Myocyte (in vitro differentiated cells): ENCODE results near the gene ATP1A3. TPM values are rescaled to one million over a fixed set of nuclear protein-coding genes. Genes with fewer than 3 reads are reported as not detected.

Experiments
- DNase-seq: peaks from one replicate; pipeline ENCODE4 v3.0.0-alpha.2; 2012; ENCODE audit warnings: low read depth
- total RNA-seq: library from RNA; depleted of rRNA; stranded (reverse); fragments of >200 nt; gene quantifications from 2 replicates; pipeline ENCODE4 v1.2.3, GENCODE V29; 2014

The ATP1A3 gene
- total RNA-seq, 1 donor from 2014 or later = 0.56 TPM

GRCh38 chr19:41930322-41930722, 63.7 kb downstream of the ATP1A3 start:
- no peak for DNase-seq

- no peak for DNase-seq
Observed at GRCh38 chr19:41929536-41930071, 64.4 kb downstream of the ATP1A3 start.

DNA sequence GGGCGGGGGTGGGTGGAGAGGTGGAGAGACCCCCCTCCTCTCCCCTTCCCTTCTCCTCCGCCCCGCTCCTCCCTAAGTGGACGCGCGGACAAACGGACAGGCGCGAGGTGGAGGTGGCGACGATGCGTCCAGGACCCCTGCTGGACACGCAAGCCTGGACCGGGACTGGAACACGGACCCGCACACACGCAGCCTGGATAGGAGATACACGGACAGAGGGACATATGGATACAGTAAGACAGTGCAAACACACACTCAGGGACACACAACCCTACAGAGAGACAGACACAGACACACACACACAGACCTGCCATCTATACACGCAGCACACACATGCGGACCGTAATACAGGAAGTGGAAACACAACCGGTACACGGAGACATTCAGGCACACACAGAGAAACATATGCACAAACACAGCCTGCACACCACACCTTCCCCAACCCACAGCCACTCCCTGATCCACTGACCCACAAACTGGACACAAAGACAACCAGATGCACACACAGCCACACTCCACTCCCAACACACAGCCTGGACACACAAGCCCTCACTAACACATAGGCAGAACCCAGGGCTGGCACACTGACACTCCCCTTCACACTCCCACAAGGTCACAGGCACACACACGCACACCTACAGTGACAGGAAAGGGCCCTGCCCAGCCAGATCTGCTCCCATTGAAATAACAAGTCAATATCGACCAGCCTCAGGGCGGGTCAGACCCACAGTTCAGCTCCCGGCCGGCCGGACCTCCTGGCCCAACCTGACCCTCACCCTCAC, 65.1 kb downstream of the ATP1A3 start:
- no peak for DNase-seq

- no peak for DNase-seq
Observed at GRCh38 chr19:41928221-41928683, 65.8 kb downstream of the ATP1A3 start, which contains the start of gene ERFL. ERFL (minus strand) TSS chr19:41928449; CDS start chr19:41912919, 15,530 bp downstream.

DNA sequence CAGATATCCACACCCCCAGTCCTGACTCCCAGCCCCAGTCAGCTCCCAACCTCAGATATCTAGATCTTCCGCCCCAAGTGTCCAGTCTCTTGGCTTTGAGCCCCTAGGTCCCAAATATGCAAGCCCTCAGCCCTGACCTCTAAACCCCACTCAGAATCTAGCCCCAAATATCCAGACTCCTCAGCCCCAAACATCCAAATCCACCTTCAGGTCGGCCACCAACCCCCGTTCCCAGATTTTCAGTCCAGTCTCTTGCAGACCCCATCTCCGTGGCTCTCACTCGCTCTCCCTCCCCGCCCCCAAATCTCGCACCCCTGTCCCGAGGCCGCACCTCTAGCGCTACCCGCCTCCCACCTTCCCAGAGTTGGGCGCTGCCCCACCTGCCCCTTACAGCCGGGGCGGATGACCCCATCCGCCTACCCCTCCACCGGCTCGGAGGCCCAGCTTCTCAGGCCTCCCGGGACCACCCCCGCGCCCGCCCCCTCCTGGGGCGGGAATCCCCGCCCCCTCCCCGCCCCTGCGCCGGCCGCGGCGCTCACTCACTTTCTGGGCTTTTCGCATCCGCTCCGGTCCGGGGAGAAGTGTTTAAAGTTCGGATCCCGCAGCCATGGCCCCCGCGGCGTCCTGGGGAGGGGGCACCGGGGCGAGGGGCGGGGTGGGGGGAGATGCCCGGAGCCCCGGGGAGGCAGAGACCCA, 66.4 kb downstream of the ATP1A3 start:
- no peak for DNase-seq

GRCh38 chr19:41926763-41927496, 67.1 kb downstream of the ATP1A3 start:
- DNase-seq = no peak

GRCh38 chr19:41926028-41926762, 67.8 kb downstream of the ATP1A3 start:
- DNase-seq = no peak

DNA sequence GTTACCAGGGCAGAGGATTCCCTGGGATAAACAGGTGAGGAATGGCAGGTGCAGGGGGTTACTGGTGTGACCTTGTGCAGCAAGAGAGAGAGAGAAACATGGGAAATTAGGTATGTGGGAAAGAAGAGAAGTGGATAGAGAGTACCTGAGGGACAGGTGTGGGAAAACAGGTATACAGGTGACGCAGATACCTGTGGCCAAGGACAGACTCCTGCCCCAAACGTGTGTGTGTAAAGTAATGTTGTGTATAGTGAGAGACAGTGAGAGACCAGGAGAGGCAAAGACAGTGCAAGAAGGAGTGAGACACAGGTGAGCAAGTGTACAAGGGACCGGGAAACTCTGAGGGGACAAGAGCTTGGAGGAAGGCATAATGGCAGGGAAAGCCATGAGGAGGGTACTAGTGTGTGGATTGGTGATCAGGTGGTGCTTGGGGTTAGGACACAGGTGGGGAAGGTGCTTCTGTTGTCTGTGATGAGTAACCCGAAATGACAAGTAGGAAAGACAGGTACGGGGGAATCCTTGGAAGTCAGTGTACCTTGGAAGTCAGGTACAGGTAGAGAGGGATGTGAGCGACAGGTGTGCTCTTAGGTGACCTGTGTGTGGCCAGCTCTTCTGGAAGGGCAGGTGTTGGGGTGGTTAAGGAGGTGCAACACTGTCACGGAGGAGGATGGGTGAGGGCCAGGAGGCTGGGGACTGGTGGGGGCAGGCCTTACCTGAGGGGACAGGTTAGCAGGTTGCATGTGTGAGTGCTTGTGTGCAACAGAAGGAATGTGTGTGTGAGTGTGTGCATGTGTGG, 68.6 kb downstream of the ATP1A3 start:
- no peak for DNase-seq

DNA sequence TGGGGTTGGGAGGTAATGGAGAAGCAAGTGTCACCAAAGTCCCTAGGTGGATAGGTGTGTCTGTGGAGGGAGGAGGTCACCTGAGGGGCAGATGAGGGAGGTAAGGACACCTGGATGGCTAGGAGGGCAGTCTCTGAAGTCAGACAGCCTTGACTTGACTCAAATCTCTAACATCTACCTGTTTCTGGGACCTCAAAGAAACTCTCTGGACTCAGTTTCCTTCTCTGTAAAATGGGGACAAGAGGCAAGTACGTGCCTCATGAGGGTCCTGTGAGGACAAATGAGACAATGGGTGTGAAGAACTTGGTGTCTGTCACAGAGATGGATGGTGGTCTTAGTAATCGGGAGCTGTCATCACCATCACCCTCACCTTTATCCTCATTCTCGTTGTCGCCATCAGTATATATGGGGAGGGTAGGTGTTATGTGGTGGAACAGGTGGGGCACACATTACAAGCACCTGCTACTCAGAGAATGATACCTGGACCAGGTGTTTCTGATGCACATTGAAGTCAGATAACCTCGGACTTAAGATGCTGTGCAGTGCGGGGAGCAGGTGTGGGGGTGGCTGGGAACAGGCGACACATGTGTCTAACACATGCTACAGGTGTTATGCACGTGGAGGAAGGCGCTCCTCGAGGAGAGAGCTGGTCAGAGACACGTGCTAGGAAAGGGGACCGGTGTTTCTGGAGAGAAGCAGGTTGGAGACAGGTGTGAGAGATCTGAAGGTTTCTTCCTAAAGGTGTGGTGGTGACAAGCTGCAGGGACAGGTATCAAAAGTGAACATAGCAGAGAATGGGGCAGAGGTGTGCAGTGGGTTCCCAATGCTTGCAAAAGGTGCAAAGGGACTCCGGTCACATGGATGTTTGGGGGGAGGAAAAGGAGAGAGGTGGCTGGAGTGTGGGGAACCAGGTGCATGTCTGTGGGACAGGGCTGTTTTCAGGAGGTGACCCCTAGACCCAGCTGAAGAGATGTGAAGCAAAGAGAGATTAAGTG, 69.6 kb downstream of the ATP1A3 start:
- DNase-seq = no peak

DNA sequence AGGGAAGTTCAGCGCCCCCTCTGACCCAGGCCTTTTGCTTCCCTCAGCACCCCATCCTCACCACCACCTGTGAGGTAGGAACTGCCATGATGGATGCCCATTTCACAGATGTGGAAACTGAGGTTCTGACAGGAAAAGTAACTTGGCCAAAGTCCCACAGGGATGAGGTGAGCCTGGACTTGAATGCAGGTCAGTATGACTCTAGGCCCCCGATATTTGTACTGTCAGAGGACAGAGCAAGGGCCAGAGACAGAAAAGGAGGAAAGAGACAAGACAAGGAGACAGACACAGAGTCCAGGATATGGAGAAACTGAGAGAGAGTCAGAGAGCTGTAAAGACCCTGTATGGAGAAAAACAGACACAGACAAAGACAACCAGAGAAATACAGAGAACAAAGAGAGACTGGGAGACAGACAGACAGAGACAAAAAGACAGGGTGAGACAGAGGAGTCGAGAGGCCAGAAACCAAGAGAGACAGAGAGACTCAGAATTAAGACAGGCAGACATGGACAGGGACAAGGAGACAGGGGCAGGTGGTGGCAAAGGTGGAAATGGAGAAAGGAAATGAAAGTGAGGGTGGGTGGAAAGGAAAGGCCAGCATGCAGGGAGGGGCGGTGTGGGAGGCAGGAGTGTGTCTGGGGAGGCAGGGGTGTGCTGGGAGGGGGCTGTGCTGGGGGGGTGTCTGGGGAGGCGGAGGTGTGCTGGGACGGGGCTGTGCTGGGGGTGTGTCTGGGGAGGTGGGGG, 70.8 kb downstream of the ATP1A3 start:
- no peak for DNase-seq

DNA sequence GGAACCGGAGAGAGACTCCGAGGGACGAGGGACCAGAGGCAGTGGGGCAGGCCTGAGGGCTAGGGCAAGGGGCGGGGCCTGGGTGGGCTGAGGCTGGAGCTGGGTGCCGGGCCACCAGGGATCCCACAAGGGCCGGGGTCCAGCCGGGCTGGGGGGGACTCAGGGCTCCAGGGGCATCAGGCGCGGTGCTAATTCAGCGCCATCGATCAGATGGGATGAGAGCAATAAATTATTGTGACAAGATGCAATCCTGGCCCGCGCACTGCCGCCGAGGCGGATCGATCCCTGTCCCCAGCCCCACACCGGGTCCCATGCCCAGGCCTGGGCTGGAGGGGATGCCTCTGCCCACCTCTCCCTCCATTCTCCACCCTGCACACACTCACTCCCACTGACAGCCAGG, 71.4 kb downstream of the ATP1A3 start:
- DNase-seq = no peak

DNA sequence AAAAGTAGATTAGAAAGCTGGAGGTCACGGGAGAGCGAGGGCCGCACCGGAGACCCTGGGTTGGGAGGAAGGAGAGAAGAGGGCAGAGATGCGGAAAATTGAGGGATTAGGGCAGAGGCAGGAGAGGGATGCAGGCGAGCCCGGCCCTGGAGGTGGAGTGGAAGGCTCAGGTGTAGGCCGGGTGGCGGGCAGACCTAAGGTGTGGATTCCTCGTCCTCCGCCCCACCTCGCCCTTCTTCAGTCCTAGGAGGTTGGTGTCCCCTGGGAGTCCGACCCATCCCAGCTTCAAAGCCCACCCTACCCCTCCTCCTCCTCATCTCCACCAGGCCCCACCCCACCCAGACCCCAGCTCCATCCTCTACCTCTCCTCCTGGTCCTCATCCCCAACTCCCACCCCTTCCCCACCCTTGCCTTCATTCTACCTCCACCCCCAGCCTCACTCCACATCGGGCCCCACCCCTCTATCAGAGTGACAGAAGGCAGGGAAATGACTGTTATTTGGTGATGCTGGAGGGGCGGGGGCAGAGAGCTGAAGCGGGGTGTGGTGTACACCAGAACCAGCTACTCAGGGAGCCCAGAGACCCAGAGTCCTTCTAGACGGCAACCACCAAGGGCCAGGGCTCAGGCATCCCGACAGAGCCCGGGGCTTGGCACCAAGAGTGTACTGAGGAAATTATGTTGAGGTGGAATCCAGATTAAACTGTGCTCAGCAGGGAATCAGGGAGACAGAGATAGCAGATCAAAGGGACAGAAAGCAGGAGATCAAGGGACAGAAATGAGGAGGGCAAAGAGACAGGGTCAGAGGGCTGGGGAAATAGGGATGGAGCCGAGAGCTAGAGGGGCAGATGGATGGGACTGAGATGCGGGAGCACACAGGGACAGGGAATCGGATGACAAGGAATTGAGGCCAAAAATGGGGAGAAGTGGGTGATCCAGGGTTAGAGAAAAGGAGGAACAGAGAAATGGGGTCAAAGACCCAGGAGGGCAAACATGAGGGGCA, 72.2 kb downstream of the ATP1A3 start:
- DNase-seq = no peak

GRCh38 chr19:41920882-41921576, 73.0 kb downstream of the ATP1A3 start:
- DNase-seq = no peak

GRCh38 chr19:41919948-41920712, 73.9 kb downstream of the ATP1A3 start:
- no peak for DNase-seq

GRCh38 chr19:41918653-41919244, 75.3 kb downstream of the ATP1A3 start:
- DNase-seq = no peak
